ENCODE data around the gene LRPPRC. TPM values are rescaled to one million over a fixed set of nuclear protein-coding genes. Genes with fewer than 3 reads are reported as not detected.

The LRPPRC gene
- total and polyA plus RNA-seq, 9 of the 15 experiments (the other 6 are each of a cell fraction or from before 2014, with no cell fraction given): 41.5 to 214 (median 138) TPM

DNA sequence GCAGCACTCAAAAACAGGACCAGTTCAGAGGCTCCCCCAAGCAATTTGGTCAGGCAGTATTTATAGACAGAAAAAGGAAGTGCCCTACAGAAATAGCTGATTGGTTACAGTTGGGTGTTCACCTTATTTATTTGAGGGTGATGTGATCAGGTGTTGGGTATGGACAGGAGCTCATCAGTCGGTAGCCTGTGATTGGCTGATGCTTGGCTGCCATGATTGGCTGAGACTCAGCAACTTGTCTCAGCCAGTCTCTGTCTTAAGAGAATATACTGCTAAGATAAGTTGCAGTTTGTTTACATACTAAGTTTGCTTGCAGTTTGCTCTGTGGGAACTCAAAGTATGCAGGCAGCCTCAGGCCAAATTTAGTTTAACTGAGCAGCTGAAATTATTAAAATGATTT lies 147.6 kb downstream of the LRPPRC start:
- H2AFZ ChIP-seq (ENCODE audit: low read depth, low read length): no peak overlapping the region
- no peaks in the 10 kb centered on the region for H3K36me3 ChIP-seq (ENCODE audit: control insufficient read depth, insufficient read depth, low read length)
- ATAC-seq (no peak; the same call in 2 of the 3 replicates), DNase-seq (ENCODE audit: extremely low read depth in 1 of 4, low spot score in 3 of 4) (peak in 3 of 4 experiments; percentile 10 to 16 (median 14)), FAIRE-seq (no peak)
- H3K27ac ChIP-seq (ENCODE audit: extremely low read depth, low read depth, low read length): no peak overlapping the region
- H3K9me3 ChIP-seq (replicated peaks; ENCODE audit: control insufficient read depth, insufficient read depth, low read depth, low read length): no peaks in the 10 kb centered on the region
- no peaks in the 10 kb centered on the region for H3K9me1 ChIP-seq (ENCODE audit: control insufficient read depth, insufficient read depth, low read length)
- H3K4me1 ChIP-seq (replicated peaks in 1 of 2; ENCODE audit: control insufficient read depth in 2 of 2, insufficient read depth in 2 of 2, low read length in 2 of 2): no peaks in the 10 kb centered on the region; a peak in 1 of 5 replicates
- peaks cover 27 to 52% of the 10 kb centered on the region in 2 experiments for H3K27me3 ChIP-seq (ENCODE audit: control insufficient read depth in 2 of 2, insufficient read depth in 2 of 2, low read length in 2 of 2)
- no peak for TF ChIP-seq ZNF431 (CRISPR knock-in tag; IDR thresholded peaks at IDR 0.05)
- TF ChIP-seq NELFE (IDR thresholded peaks at IDR 0.05; ENCODE audit: insufficient read depth, insufficient read length): no peak
- TF ChIP-seq, protein P1, sequence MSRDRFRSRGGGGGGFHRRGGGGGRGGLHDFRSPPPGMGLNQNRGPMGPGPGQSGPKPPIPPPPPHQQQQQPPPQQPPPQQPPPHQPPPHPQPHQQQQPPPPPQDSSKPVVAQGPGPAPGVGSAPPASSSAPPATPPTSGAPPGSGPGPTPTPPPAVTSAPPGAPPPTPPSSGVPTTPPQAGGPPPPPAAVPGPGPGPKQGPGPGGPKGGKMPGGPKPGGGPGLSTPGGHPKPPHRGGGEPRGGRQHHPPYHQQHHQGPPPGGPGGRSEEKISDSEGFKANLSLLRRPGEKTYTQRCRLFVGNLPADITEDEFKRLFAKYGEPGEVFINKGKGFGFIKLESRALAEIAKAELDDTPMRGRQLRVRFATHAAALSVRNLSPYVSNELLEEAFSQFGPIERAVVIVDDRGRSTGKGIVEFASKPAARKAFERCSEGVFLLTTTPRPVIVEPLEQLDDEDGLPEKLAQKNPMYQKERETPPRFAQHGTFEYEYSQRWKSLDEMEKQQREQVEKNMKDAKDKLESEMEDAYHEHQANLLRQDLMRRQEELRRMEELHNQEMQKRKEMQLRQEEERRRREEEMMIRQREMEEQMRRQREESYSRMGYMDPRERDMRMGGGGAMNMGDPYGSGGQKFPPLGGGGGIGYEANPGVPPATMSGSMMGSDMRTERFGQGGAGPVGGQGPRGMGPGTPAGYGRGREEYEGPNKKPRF (IDR thresholded peaks at IDR 0.05; ENCODE audit: low read depth, low read length): no peak
- TF ChIP-seq SPI1 (IDR thresholded peaks at IDR 0.05; ENCODE audit: borderline replicate concordance, low read depth, low read length): peak; percentile 65; the same call in 1 of the 2 replicates
- no peak overlapping the region for H3K4me2 ChIP-seq (ENCODE audit: insufficient read depth, low read length)
- CTCF ChIA-PET (ENCODE audit: low intra/inter-chr PET ratio): no interaction called here
- H4K20me1 ChIP-seq (replicated peaks; ENCODE audit: control insufficient read depth, insufficient read depth, low read length): peaks cover 4% of the 10 kb centered on the region; the same call in 1 of the 2 replicates
- POLR2A ChIA-PET: no interaction called here
- intact Hi-C loops (cut with micrococcal nuclease): no loop called here
- WGBS (ENCODE audit: insufficient coverage, low coverage, missing lambda C conversion rate): 0% methylated on average over 1 of the region's 1 CpG
- no peak overlapping the region for H3K4me3 ChIP-seq
- no peaks in the 10 kb centered on the region for H3K79me2 ChIP-seq (ENCODE audit: control insufficient read depth, insufficient read depth, low read length)
- no peak overlapping the region for H3K9ac ChIP-seq (ENCODE audit: insufficient read depth in 1 of 2, low read depth in 2 of 2, low read length in 2 of 2)
- no TSS peak for BruUV-seq (replicated peaks)
- in situ Hi-C loops (cut with MboI): no loop called here

All from K562 (cell line).